Measurements from ENCODE around the gene HERC2.

DNA sequence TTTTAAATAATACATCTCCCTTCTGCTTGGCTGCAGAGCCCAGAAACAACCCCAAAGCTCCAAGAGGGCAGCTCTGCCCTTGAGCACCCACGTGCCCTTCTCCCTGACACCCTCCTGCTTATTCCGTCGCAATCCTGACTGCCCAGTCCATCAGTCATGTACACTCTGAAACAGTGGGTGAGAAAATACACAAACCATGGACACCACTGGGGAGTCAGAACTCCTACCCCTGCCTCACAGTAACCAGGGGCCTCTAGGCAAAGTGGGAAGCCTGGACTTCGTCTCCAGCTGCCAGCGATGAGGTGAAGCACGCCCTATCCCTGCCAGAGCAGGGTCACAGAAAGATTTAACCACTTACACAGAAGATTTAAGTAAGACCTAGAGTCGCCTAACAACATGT is 40.1 kb downstream of the HERC2 start:
- TF ChIP-seq POLR2A (IDR thresholded peaks at IDR 0.05; ENCODE audit: low read depth, low read length) (no peak), FOS (IDR thresholded peaks at IDR 0.05; ENCODE audit: borderline replicate concordance, insufficient read depth, low read length) (no peak), POLR2AphosphoS5 (IDR thresholded peaks at IDR 0.05; ENCODE audit: insufficient read depth, low read depth, low read length) (no peak), MYC (IDR thresholded peaks at IDR 0.05; ENCODE audit: low read depth, low read length) (no peak), JUN (IDR thresholded peaks at IDR 0.05; ENCODE audit: borderline replicate concordance, insufficient read depth, insufficient read length, low read depth) (no peak), EZH2 (IDR thresholded peaks at IDR 0.05; ENCODE audit: borderline replicate concordance, low read depth, low read length, severe bottlenecking) (no peak)
- TF ChIP-seq, protein P1, sequence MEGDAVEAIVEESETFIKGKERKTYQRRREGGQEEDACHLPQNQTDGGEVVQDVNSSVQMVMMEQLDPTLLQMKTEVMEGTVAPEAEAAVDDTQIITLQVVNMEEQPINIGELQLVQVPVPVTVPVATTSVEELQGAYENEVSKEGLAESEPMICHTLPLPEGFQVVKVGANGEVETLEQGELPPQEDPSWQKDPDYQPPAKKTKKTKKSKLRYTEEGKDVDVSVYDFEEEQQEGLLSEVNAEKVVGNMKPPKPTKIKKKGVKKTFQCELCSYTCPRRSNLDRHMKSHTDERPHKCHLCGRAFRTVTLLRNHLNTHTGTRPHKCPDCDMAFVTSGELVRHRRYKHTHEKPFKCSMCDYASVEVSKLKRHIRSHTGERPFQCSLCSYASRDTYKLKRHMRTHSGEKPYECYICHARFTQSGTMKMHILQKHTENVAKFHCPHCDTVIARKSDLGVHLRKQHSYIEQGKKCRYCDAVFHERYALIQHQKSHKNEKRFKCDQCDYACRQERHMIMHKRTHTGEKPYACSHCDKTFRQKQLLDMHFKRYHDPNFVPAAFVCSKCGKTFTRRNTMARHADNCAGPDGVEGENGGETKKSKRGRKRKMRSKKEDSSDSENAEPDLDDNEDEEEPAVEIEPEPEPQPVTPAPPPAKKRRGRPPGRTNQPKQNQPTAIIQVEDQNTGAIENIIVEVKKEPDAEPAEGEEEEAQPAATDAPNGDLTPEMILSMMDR (IDR thresholded peaks at IDR 0.05; ENCODE audit: extremely low read depth in 1 of 2, insufficient read depth in 1 of 2, low read depth in 1 of 2, low read length in 2 of 2): no peak
- TF ChIP-seq, protein P2, sequence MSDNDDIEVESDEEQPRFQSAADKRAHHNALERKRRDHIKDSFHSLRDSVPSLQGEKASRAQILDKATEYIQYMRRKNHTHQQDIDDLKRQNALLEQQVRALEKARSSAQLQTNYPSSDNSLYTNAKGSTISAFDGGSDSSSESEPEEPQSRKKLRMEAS (IDR thresholded peaks at IDR 0.05; ENCODE audit: insufficient read depth, insufficient read length): no peak
